ENCODE results near the gene CCNT1. TPM values are rescaled to one million over a fixed set of nuclear protein-coding genes. Genes with fewer than 3 reads are reported as not detected.
A peak's percentile ranks its signal among the peaks of the same experiment; 100 is the strongest.

Gene CCNT1
- 24.4 TPM for polyA plus RNA-seq (2012; ENCODE audit: insufficient read depth, insufficient read length, low read depth)

GRCh38 chr12:48716493-48717251 lies at the start of gene CCNT1:
Gene CCNT1, minus strand, starts transcription at chr12:48716707. Its CDS starts 32 bp downstream, at chr12:48716675.
- no peaks in the 10 kb centered on the region for H3K27me3 ChIP-seq
- H3K36me3 ChIP-seq = peaks cover 24% of the 10 kb centered on the region
- no peaks in the 10 kb centered on the region for H3K9me3 ChIP-seq
- TF ChIP-seq CTCF (IDR thresholded peaks at IDR 0.05; ENCODE audit: low read depth, low read length) = 0 out of 2 replicates have a peak, but pooled peaks have one; percentile 24
- no peaks in the 10 kb centered on the region for H3K4me1 ChIP-seq
- DNase-seq = peak; percentile 98
- H3K4me3 ChIP-seq (ENCODE audit: low read depth, low read length) = peak within 1 kb of the TSS; percentile 96

- no peak for DNase-seq
- no peaks in the 10 kb centered on the region for H3K9me3 ChIP-seq
Observed at GRCh38 chr12:48765753-48766162, 49.3 kb upstream of the CCNT1 start.

GRCh38 chr12:48764521-48764920 lies 48.0 kb upstream of the CCNT1 start:
- H3K36me3 ChIP-seq = no peaks in the 10 kb centered on the region
- TF ChIP-seq CTCF (IDR thresholded peaks at IDR 0.05; ENCODE audit: low read depth, low read length) = no peak

More at GRCh38 chr12:48765753-48766162, 49.3 kb upstream of the CCNT1 start:
- Histone ChIP-seq H3K36me3 (no peaks in the 10 kb centered on the region), H3K4me3 (ENCODE audit: low read depth, low read length) (no peak overlapping the region), H3K27me3 (no peaks in the 10 kb centered on the region), H3K4me1 (no peaks in the 10 kb centered on the region)
- no peak for TF ChIP-seq CTCF (IDR thresholded peaks at IDR 0.05; ENCODE audit: low read depth, low read length)

GRCh38 chr12:48758737-48759136 lies 42.2 kb upstream of the CCNT1 start:
- Histone ChIP-seq H3K4me3 (ENCODE audit: low read depth, low read length) (no peak overlapping the region), H3K27me3 (no peaks in the 10 kb centered on the region), H3K9me3 (no peaks in the 10 kb centered on the region), H3K4me1 (no peaks in the 10 kb centered on the region), H3K36me3 (no peaks in the 10 kb centered on the region)
- no peak for TF ChIP-seq CTCF (IDR thresholded peaks at IDR 0.05; ENCODE audit: low read depth, low read length)
- DNase-seq = no peak

More at GRCh38 chr12:48764521-48764920, 48.0 kb upstream of the CCNT1 start:
- no peaks in the 10 kb centered on the region for H3K27me3 ChIP-seq
- H3K4me3 ChIP-seq (ENCODE audit: low read depth, low read length) = no peak overlapping the region
- H3K9me3 ChIP-seq = no peaks in the 10 kb centered on the region
- no peak for DNase-seq
- H3K4me1 ChIP-seq = no peaks in the 10 kb centered on the region

GRCh38 chr12:48758186-48758585 lies 41.7 kb upstream of the CCNT1 start:
- Histone ChIP-seq H3K36me3 (no peaks in the 10 kb centered on the region), H3K4me1 (no peaks in the 10 kb centered on the region), H3K4me3 (ENCODE audit: low read depth, low read length) (no peak overlapping the region), H3K9me3 (no peaks in the 10 kb centered on the region), H3K27me3 (no peaks in the 10 kb centered on the region)
- no peak for TF ChIP-seq CTCF (IDR thresholded peaks at IDR 0.05; ENCODE audit: low read depth, low read length)
- no peak for DNase-seq

GRCh38 chr12:48750769-48751356 lies 34.4 kb upstream of the CCNT1 start:
- Histone ChIP-seq H3K27me3 (no peaks in the 10 kb centered on the region), H3K4me1 (no peaks in the 10 kb centered on the region), H3K36me3 (no peaks in the 10 kb centered on the region), H3K4me3 (ENCODE audit: low read depth, low read length) (no peak overlapping the region), H3K9me3 (no peaks in the 10 kb centered on the region)
- DNase-seq = no peak
- TF ChIP-seq CTCF (IDR thresholded peaks at IDR 0.05; ENCODE audit: low read depth, low read length) = no peak

Data from BE2C (cell line).